HFFc6 (cell line): ENCODE results near the gene ASIC2. TPM values are rescaled to one million over a fixed set of nuclear protein-coding genes. Genes with fewer than 3 reads are reported as not detected.

Experiments used
- DNase-seq: peaks from one replicate; pipeline ENCODE4 v3.0.0-alpha.2; 2018
- H3K27ac Mint-ChIP-seq: 2 replicates; pipeline ENCODE4 v1.8.0; 2020; ENCODE audit warnings: mild to moderate bottlenecking, mixed read lengths
- H3K27me3 Mint-ChIP-seq: 2 replicates; pipeline ENCODE4 v1.8.0; 2021; ENCODE audit warnings: mild to moderate bottlenecking, moderate library complexity, mixed read lengths; ENCODE audit not compliant: insufficient read depth
- H3K36me3 Mint-ChIP-seq: 2 replicates; pipeline ENCODE4 v1.8.0; 2021; ENCODE audit warnings: low read depth, mixed read lengths
- H3K4me1 Mint-ChIP-seq: 2 replicates; pipeline ENCODE4 v1.8.0; 2020; ENCODE audit warnings: low read depth, mixed read lengths
- H3K4me3 Mint-ChIP-seq: 2 replicates; pipeline ENCODE4 v1.8.0; 2020; ENCODE audit warnings: mild to moderate bottlenecking, moderate library complexity, mixed read lengths
- H3K9me3 Mint-ChIP-seq: 2 replicates; pipeline ENCODE4 v1.8.0; 2020; ENCODE audit warnings: mild to moderate bottlenecking, mixed read lengths
- CTCF ChIP-seq: fragments of 200-600 bp; sonication (generic); IDR thresholded peaks from 2 replicates; pipeline ENCODE4 v1.5.0; 2021; ENCODE audit warnings: antibody characterized with exemption, mild to moderate bottlenecking
- total RNA-seq, 6 experiments: library from RNA; stranded (reverse); fragmentation: NEBNext Ultra II Directional; extraction: Animal tissue kit (Norgen Biotek cat#: 25700); gene quantifications; 2 replicates in 1 of 6; 3 replicates in 5 of 6; pipeline ENCODE4 v1.2.3, GENCODE V29; 2021

Gene ASIC2
- total RNA-seq, 6 experiments from 2014 or later: not detected

- no peak overlapping the region for H3K4me3 Mint-ChIP-seq
- DNase-seq: no peak
- H3K27me3 Mint-ChIP-seq: peaks cover 10% of the 10 kb centered on the region; the same call in 1 of the 2 replicates
- H3K4me1 Mint-ChIP-seq: no peaks in the 10 kb centered on the region
- no peaks in the 10 kb centered on the region; the same call in 1 of the 2 replicates for H3K36me3 Mint-ChIP-seq
- H3K27ac Mint-ChIP-seq: no peak overlapping the region
- peaks cover 23% of the 10 kb centered on the region; the same call in 1 of the 2 replicates for H3K9me3 Mint-ChIP-seq
- no peak for TF ChIP-seq CTCF
Observed at GRCh38 chr17:33118391-33119075, 174.6 kb downstream of the ASIC2 start.

DNA sequence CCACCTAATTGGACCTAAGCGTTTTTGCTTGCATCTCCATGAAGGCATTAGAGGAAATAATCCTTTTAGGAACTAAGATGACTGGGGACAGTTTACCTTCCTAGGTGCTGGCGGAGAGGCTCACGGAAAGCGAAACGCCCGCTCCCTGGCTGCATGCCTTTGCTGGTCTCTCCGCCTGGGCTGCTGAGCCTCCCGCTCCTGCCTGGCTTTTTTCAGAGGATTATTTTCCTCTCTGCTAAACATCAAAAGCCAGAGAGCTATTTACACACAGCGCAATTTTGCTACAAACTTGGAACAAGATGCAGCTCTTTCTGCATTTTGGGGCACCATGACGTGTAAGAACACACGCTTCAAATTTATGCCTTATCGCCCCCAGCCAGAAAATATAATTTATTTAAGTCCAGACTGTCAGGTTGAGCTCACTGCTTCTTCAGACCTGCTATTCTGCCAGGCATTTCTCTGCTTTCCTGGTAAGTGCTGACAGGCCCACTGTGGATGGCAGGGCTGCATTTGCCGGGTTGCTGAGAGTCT, 177.0 kb downstream of the ASIC2 start:
- peaks cover 39% of the 10 kb centered on the region for H3K9me3 Mint-ChIP-seq
- no peak for DNase-seq
- no peak for TF ChIP-seq CTCF
- no peak overlapping the region for H3K27ac Mint-ChIP-seq
- no peak overlapping the region for H3K4me3 Mint-ChIP-seq
- H3K4me1 Mint-ChIP-seq: no peaks in the 10 kb centered on the region
- H3K36me3 Mint-ChIP-seq: no peaks in the 10 kb centered on the region; the same call in 1 of the 2 replicates
- peaks cover 11% of the 10 kb centered on the region; the same call in 1 of the 2 replicates for H3K27me3 Mint-ChIP-seq

DNA sequence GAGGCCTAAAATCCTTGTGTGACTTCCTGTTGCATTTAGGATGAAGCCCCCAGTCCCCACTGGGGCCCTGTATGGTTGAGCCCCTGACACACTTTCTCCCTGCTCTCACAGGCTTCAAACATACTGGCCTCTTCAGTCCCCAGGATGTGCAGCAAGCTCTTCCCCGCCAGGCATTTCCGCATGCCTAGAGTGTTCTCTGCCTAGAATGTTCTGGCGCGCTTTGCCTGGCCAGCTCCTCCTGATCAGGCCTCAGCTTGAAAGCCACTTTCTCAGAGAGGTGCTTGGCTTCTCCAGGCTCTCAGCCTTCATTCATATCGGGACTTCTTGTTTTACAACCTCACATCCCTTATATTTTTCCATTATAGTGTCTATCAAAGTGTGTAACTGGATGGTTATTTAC, 177.7 kb downstream of the ASIC2 start:
- H3K27me3 Mint-ChIP-seq: peaks cover 11% of the 10 kb centered on the region; the same call in 1 of the 2 replicates
- no peak for TF ChIP-seq CTCF
- no peak for DNase-seq
- no peak overlapping the region for H3K27ac Mint-ChIP-seq
- peaks cover 37% of the 10 kb centered on the region for H3K9me3 Mint-ChIP-seq
- no peaks in the 10 kb centered on the region; the same call in 1 of the 2 replicates for H3K36me3 Mint-ChIP-seq
- H3K4me3 Mint-ChIP-seq: no peak overlapping the region
- no peaks in the 10 kb centered on the region for H3K4me1 Mint-ChIP-seq

GRCh38 chr17:33113991-33114370, 179.1 kb downstream of the ASIC2 start:
- peaks cover 11% of the 10 kb centered on the region; the same call in 1 of the 2 replicates for H3K27me3 Mint-ChIP-seq

More at GRCh38 chr17:33113991-33114370, 179.1 kb downstream of the ASIC2 start:
- no peaks in the 10 kb centered on the region for H3K4me1 Mint-ChIP-seq
- H3K4me3 Mint-ChIP-seq: no peak overlapping the region
- no peak for DNase-seq
- no peaks in the 10 kb centered on the region; the same call in 1 of the 2 replicates for H3K36me3 Mint-ChIP-seq
- no peak for TF ChIP-seq CTCF
- H3K27ac Mint-ChIP-seq: no peak overlapping the region
- peaks cover 45% of the 10 kb centered on the region for H3K9me3 Mint-ChIP-seq
